HG03460 (cell line): ENCODE results near the gene RRH.

Experiments
- ATAC-seq: cut with Tn5 transposase; IDR thresholded peaks from one replicate; pipeline ENCODE4 v1.9.1; 2021; ENCODE audit not compliant: unreplicated experiment

Gene RRH

GRCh38 chr4:109879636-109880314, 52.0 kb downstream of the RRH start:
- no peak for ATAC-seq

GRCh38 chr4:109886303-109886702, 58.5 kb downstream of the RRH start:
- ATAC-seq: no peak

GRCh38 chr4:109887071-109887470, 59.3 kb downstream of the RRH start:
- no peak for ATAC-seq

- no peak for ATAC-seq
Observed at GRCh38 chr4:109890076-109890475, 62.3 kb downstream of the RRH start.
